Nephron (organoid): Measurements from ENCODE around the gene SH3RF1.

Source experiments
- H3K27ac Mint-ChIP-seq, 3 experiments: 2 replicates each; pipeline ENCODE4 v1.8.0; 2020; ENCODE audit warnings: mixed read lengths in 3 of 3, mild to moderate bottlenecking in 2 of 3, moderate library complexity in 1 of 3
- H3K27me3 Mint-ChIP-seq: 2 replicates; pipeline ENCODE4 v1.8.0; 2021; ENCODE audit warnings: low read depth, mild to moderate bottlenecking, moderate library complexity, mixed read lengths
- H3K36me3 Mint-ChIP-seq: 2 replicates; pipeline ENCODE4 v1.8.0; 2020; ENCODE audit warnings: low read depth, mixed read lengths
- H3K4me1 Mint-ChIP-seq: 2 replicates; pipeline ENCODE4 v1.8.0; 2020; ENCODE audit warnings: mixed read lengths
- H3K4me3 Mint-ChIP-seq, 3 experiments: 2 replicates each; pipeline ENCODE4 v1.8.0; 2020; ENCODE audit warnings: mild to moderate bottlenecking in 3 of 3, mixed read lengths in 3 of 3, moderate library complexity in 2 of 3
- H3K9me3 Mint-ChIP-seq: 2 replicates; pipeline ENCODE4 v1.8.0; 2020; ENCODE audit warnings: mixed read lengths
- CTCF ChIP-seq, 3 experiments: fragments of 200-600 bp; sonication (generic); IDR thresholded peaks; one replicate each; pipeline ENCODE4 v1.5.0; 2021; ENCODE audit warnings: antibody characterized with exemption in 3 of 3; ENCODE audit not compliant: unreplicated experiment in 3 of 3

SH3RF1 gene

DNA sequence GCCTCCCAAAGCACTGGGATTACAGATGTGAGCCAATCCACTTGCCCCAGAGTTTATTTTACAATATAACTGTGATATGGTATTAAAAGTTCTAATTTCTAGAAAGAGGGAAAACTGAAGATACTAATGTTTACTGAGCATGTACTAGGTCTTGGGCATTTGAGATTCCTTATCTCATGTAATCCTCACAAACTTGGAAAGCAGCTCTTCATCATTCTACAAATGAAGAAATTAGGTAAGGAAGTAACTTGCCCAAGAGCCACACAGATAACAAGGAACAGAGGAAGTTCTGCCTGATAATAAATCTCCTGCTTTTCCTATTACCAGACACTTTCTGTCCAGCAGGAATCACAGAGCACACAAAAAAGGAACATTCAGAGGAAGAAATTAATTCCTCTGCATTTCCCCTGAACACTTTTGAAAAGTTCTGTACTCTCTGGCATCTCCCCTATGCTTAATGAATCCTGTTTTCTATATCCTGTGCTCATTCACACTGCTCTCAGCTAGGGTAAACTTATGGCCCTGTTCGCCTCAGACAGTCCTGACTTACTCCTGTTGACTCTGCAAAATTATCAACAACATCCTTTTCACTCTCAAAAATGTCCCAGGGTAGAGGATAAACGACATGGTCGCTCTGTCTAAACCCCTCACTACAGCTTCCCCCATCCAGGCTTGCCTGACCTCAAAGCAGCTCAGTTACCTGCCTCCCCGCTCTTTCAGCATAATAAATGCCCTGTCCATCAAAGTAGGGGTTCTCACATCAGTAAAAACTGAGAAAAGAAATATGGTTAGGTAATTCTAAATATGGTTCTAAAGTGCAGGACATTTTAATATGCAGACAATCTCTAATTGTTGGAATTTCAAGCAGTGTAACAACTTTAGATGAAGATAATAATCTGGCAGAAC lies 13.6 kb downstream of the SH3RF1 start:
- Mint-ChIP-seq H3K4me3 (no peak overlapping the region), H3K4me1 (peaks cover 58% of the 10 kb centered on the region), H3K27me3 (no peaks in the 10 kb centered on the region), H3K27ac (peak overlapping the region; percentile 1 to 53 (median 6)), H3K36me3 (peaks cover 5% of the 10 kb centered on the region), H3K9me3 (no peaks in the 10 kb centered on the region)
- TF ChIP-seq CTCF (IDR thresholded peaks at IDR 0.05; ENCODE audit: unreplicated experiment in 3 of 3), result no peak

- no peak overlapping the region for H3K27ac Mint-ChIP-seq
- H3K36me3 Mint-ChIP-seq, result peaks cover under 1% of the 10 kb centered on the region
- no peaks in the 10 kb centered on the region for H3K27me3 Mint-ChIP-seq
- H3K4me3 Mint-ChIP-seq, result no peak overlapping the region
- H3K9me3 Mint-ChIP-seq, result no peaks in the 10 kb centered on the region
- no peak for TF ChIP-seq CTCF (IDR thresholded peaks at IDR 0.05; ENCODE audit: unreplicated experiment in 3 of 3)
- H3K4me1 Mint-ChIP-seq, result peaks cover 62% of the 10 kb centered on the region
Measured at GRCh38 chr4:169256101-169256612, 14.6 kb downstream of the SH3RF1 start.

DNA sequence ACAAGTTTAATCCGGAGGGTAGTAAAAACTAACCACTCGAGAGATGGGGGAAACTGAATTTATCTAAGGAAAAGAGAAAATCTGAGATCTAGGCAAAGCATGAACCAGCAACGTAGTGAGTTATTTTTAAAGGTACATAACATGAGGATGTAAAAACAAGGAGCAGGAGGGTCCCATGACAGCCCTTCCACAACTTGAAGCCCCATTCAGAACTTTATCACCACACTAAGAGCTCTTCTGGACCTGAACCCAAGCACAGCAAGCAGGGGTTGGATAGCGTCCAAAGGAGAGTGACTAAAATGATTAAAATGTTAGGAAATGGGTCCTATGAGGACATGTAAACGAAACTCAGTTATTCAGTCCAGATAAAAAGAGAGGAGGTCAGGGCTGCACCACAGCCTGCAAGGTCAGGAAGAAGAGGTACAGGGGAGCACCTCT lies 16.2 kb downstream of the SH3RF1 start:
- Mint-ChIP-seq H3K36me3 (peaks cover 2% of the 10 kb centered on the region), H3K4me1 (peaks cover 68% of the 10 kb centered on the region), H3K27ac (peak overlapping the region; percentile 56 to 91 (median 76)), H3K27me3 (no peaks in the 10 kb centered on the region), H3K4me3 (peak overlapping the region in 1 of 3 experiments; percentile 1), H3K9me3 (no peaks in the 10 kb centered on the region)
- TF ChIP-seq CTCF (IDR thresholded peaks at IDR 0.05; ENCODE audit: unreplicated experiment in 3 of 3), result no peak

DNA sequence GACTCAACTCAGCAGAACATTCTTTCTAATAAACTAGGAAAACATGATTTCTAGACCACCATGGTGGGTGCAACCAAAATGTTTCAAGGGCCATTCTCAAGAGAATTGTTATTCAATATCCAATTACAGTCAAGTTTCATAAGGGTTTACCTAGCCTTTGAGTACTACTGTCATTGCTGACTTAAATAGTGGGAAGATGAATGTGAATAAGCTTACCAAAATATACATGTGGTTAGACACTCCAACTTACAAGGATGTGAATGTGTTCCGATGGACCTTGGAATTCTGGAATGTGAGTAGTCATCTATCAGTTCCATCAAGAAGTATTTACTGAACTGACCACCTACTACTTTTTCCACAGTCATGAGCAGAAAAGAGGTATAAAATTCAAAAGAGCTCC lies 16.9 kb downstream of the SH3RF1 start:
- TF ChIP-seq CTCF (IDR thresholded peaks at IDR 0.05; ENCODE audit: unreplicated experiment in 3 of 3), result no peak
- Mint-ChIP-seq H3K36me3 (peaks cover 5% of the 10 kb centered on the region), H3K4me1 (peaks cover 67% of the 10 kb centered on the region), H3K27ac (peak overlapping the region; percentile 56 to 91 (median 76)), H3K27me3 (no peaks in the 10 kb centered on the region), H3K9me3 (no peaks in the 10 kb centered on the region), H3K4me3 (no peak overlapping the region)

DNA sequence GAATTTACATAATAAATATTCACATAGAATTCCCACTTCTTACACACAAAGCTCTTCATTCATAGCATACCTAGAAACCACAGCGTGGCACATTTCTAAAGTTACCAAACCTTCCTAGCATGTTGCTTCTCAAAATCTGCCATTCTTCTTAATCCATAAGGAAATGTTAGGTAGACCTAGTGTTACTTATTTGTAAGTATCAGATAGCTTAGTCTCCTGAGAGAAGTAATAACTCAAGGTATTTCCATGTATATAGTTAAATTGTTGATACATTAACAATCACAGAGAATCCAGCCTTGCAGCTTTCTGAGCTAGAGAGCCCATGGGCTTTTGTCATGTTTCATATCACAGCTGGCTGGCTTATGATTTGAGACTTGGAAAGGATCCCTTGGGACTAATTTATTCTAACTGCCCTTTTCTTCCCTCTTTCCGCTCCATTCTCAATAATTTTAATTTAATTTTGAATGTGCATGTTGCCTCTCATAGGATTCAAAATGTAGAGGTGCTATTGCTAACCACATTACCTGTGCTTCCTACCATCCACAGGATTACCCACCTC lies 17.6 kb downstream of the SH3RF1 start:
- peak overlapping the region in 2 of 3 experiments; percentile 4 for H3K4me3 Mint-ChIP-seq
- H3K27ac Mint-ChIP-seq, result peak overlapping the region; percentile 56 to 91 (median 73)
- H3K9me3 Mint-ChIP-seq, result no peaks in the 10 kb centered on the region
- peaks cover 5% of the 10 kb centered on the region for H3K36me3 Mint-ChIP-seq
- H3K4me1 Mint-ChIP-seq, result peaks cover 63% of the 10 kb centered on the region
- no peaks in the 10 kb centered on the region for H3K27me3 Mint-ChIP-seq
- no peak for TF ChIP-seq CTCF (IDR thresholded peaks at IDR 0.05; ENCODE audit: unreplicated experiment in 3 of 3)
